Stimulated activated CD8-positive, alpha-beta memory T cell treated with anti-CD3 and anti-CD28 coated beads, Interleukin-12 subunit alpha, Interleukin-12 subunit beta, amount 100 ng/mL, for 24 hours (primary cell): ENCODE measurements around the gene MVB12A.

Experiments
- DNase-seq: peaks from one replicate; pipeline ENCODE4 v3.0.0-alpha.2; 2020; ENCODE audit errors: extremely low read depth

MVB12A gene

DNA sequence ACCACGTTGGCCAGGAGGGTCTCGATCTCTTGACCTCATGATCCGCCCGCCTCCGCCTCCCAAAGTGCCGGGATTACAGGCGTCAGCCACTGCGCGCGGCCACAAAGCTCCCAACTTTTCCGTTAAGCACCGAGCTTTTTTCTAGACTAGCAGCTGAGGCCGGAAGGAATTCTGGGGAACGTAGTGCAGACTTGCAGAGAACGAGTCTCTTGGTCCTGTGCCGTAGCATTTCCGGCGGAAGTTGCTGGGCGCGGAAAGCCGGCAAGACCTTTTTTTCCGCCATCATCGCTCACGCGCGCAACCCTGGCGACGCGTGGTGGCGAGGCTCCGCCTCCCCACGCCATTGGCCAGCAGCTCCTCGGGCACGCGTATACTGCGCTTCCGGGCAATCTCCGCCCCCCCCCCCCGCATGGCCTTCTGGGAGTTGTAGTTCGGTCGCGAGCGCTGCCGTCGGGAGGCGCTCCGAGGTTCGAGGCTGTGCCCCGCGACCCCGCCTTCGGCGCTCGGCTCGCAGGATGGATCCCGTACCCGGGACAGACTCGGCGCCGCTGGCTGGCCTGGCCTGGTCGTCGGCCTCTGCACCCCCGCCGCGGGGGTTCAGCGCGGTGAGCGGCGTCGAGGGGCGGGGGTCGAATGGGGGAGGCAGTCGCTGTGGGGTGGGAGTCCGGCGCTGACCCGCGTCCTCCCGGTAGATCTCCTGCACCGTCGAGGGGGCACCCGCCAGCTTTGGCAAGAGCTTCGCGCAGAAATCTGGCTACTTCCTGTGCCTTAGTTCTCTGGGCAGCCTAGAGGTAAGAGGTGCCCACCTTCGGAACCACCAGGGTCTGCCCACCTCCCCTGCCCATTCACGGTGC lies at the start of gene MVB12A:
Gene MVB12A, plus strand, starts transcription at position 427 of the 854 bp plus-strand sequence. Its CDS starts 89 bp downstream, at position 516.
- DNase-seq, result peak; percentile 83

DNA sequence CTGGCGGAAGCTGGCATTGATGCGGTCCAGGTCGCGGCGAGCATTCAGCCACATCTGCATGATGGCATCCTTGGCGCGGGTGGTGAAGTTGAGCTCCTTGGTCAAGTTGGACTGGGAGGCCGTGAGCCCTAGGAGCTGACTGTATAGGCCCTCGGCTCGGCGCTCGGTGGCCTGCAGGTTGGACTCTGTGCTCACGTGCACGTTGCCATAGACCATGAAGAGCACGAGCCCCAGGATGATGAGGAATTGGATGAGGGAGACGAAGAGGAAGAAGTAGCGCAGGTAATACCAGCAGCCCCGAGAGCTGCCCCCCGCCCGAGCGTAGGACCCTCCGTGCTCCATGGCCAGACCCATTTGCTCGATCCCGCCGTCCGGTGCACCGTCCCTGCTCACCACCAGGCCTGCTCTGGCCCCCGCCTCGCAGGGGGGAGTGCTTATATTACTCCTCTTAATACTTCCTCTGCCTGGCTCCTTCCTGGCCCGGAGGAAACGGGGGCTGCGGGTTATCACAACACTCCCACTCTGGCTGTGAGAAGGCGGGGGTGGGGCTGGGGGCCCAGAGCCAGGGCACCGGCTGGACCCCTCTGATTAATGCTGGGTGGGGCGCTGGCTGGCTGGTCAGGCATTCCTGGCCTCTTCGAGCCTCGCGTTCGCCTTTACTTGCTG lies 42.8 kb upstream of the MVB12A start, which contains the start of gene PLVAP:
Gene PLVAP, minus strand, starts transcription at position 408 of the 666 bp plus-strand sequence. Its CDS starts 54 bp downstream, at position 354.
- no peak for DNase-seq

DNA sequence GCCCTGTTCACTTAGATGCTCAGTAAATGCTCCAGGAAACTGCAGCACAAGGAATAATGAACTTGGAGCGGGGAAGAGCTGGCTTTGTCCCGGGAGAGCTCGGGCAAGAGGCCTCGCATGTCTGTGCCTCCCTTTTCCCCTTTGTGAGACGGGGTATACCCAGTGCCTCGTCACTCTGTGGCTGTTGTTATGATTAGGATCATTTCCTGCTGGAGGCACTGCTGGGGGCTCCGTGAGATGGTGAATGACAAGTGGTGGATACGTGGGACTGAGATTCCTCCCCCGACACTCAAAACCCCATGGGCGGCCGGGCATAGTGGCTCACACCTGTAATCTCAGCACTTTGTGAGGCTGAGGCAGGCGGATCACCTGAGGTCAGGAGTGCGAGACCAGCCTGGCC lies 41.6 kb upstream of the MVB12A start:
- no peak for DNase-seq

DNA sequence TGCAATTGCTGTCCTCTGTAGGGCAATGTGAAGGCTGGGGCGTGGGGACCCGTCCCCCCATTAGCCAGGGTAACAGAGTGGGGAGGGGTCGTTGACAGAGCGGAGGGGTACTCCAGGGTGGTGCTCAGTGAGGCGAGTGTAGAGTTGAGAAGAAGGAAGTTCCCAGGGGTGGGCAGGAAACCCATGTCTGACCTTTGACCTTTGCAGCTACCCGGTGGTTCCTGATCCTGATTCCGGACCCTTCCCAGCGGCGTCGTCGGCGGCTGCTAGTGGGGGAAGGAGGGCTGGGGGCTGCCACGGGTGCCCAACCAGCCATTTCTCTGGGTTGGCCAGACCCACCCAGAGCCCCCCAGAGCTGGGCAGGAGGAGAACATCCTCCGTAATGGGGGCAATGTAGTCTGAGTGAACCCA lies 40.6 kb upstream of the MVB12A start:
- no peak for DNase-seq

DNA sequence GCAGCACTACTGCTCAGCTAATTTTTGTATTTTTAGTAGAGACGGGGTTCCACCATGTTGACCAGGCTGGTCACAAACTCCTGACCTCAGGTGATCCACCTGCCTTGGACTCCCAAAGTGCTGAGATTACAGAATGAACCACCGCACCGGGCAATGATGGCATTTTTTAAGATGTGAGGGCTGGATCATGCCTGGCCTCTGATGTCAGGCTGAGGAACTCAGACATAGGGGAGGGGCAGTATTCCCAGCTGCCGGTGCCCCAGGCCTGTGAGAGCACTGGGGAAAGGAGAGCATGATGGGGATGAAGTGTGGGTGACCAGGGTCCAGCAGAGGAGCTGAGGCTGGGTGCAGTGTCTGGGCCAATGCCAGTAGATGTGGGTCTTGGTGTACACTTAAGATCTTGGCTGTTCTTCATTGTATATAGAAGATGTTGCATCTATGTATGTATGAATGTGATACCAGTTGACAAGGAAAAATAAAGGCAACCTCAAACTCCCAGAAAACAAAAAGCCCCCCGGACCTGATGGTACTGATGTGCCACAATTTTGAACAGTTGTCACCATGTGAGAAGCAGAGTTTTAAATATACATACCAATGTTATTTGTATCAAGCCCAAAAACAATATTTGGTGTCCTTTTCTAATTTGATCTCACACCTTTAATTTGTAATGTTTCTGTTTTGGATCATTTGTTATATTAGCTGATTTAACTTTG lies 39.3 kb upstream of the MVB12A start:
- DNase-seq, result no peak

DNA sequence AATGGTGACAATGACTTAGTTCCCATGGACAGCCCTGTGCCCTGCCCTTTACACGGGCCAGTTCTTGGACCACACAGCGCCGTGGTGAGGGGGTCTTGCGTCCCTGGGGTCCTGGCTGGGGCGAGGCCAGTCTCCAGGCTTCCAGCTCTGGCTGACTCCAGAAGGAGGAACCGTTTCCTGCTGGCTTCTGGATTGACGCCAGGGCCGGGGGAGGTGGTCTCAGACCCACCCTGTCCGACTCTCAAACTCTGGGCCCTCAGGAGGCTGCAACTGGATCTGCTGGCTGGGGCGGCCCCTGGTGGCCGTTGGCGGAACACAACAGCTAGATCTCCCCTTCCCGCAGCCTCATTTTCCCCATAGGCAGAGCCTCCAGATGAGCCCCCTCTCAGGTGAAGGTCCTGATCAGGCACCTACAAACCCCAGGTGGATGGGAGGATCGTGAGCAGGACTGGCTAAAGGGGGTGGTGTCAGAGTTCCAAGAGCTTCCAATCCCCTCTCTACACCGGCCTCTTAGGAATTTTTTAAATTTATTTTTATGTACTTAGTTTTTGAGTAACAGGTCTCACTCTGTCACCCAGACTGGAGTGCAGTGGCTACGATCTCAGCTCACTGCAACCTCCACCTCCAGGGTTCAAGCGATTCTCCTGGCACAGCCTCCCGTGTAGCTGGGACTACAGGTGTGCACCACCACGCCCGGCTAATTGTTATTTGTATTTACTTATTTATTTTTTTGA lies 33.8 kb upstream of the MVB12A start:
- DNase-seq, result peak; percentile 19

DNA sequence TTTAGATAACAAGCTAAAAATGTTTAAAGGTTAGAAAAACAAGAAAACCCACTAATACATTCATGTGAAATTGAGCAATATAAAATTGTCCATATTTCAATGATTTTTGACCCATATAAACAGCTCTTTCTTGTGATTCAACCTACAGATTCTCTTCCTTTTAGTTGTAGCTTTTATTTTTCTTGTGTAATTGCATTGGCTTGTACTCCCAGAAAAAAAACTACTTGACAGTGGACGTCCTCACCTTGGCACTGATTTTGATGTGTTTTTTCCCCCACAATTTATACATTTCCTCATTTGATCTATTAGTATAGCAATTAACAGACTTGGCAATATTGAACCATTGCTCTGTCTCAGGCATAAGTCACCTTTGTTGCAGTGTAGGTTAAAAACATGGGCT lies 30.6 kb upstream of the MVB12A start:
- no peak for DNase-seq

DNA sequence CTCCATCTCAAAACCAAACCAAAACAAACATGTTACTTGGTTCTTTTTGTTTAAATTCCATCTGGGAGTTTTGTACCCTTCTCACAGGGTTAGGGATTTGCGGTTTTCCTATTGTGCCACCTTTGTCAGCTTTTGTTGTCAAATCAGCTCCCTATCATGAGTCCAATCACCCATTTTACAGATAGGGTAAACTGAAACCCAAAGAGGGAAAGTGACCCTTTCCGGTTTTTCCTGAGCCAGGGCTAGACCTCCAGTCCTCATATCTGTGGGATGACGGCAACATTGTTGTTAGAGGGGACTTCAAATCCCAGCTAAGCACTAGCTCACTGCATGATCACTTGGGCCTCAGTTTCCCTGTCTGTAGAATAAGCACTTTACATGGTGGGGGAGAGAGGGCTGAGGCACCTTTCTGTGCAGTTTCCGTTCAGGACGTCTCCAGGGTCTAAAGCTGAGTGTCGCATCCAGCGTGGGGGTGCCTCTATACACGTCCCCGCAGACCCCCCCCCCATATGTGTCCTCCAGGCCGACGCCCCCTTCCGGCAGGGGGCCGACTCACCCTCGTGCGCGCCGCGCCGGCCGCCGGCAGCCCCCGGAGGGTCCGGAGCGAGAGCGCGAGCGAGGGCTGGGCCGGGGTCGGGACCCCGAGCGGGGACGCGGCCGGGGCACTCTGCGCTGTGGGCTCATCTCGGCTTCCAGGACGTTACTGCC lies 29.7 kb upstream of the MVB12A start:
- DNase-seq, result no peak

DNA sequence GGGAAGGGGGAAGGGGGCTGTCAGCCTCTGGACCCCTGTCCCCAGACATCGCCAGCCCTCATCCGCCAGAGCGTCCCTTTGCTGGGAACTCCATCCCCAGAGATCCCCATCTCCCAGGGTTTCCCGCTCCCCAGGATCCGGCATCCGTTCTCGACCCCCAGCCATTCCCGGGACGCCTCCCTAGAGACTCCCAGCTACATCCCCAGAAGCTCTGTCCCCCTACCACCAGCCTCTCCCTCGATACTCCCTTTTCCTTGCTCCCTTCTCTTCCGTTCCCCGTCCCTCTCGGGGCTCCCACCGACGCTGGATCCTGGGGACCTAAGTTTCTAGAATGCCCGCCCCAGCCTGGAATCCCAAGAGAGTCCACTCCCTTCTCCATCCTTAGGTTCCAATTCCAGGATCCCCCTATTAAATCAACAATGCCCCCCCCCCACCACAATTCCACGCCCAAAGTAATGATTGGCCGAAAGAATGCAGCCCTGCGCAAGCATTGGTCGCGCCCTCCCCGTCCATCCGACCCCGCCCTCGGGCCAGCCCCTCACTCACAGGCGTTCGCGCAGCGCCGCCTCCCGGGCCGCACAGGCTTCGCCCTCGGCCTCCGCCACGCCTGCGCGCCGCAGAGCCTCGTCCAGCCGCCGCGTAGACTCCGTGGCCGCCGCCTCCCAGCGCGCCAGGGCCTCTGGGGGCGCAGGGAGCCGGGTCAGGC lies 29.0 kb upstream of the MVB12A start:
- DNase-seq, result peak; percentile 76

DNA sequence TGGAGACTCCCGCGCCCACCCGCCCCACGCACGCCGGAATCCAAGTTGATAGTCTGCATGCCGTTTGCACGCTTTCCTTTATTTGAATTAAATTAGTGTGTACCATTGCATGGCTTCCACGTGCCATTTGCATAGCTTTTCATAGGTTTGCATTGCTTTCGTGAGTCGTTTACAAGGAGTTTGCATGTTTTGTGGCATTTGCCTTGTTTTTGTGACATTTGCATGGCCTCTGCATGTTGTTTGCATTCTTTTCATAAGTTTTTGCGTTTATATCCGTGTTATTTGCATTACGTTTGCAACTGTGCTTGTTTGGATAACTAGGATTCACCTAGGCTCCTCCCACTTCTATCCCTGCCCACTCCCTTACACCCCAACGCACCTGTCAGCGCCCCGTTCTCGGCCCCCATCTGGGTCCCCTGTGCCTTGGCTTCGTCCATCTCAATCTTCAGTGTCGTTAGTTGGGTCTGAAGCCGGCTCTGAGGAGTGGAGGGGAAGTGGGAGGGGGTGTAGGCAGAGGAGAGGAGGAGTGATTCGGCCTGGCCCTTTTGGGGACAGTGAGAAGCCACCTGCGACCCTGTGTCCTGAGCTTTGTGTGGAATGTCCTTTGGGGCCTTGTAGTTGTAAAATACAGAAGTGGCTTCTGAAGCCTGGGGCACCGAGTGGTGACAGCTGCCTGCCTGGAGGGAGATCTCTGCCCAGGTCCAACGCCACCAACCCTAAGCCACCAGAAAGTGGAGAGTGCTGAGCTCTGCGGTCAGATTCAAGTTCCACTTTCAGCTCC lies 28.3 kb upstream of the MVB12A start:
- DNase-seq, result no peak

DNA sequence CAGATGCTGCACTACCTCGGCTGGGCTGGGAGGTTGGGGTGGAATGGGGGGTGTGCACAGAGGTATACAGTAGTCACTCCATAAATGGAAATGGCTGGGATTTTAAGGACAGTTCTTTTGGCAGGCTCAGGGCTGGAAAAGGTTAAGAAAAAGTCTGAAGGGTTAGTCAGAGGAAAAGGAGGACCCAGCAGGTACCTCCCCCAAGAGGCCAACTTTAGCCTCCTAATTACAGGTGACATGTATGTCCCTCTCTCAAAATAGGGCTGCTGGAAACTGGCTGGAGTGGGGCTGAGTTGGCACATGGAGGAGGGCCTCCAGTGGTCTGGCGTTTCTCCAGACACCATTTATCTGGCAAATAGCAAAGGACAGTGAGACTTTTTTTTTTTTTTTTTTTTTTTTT lies 26.8 kb upstream of the MVB12A start:
- no peak for DNase-seq

DNA sequence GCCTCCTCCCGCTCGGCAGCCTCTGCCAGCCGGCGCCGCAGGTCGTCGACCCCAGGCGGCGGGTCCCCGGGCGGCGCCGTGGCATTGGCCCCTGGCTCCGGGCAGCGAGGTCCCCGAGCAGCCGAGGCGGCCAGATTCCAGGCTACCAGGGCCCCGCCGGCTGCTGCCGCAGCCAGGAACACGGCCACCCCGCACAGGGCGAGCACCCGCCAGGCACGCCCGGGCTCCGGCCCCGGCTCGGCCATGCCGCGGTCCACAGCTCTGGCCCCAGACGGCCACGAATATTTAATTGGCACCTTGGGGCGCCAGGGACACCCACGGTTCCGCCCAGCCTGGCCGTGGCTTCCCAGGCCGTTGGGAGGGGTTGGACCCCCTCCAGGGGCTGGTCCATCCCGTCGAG lies 25.9 kb upstream of the MVB12A start, which contains the start of gene CCDC194:
Gene CCDC194, minus strand, starts transcription at position 283 of the 400 bp plus-strand sequence. Its CDS starts 38 bp downstream, at position 245.
- no peak for DNase-seq

DNA sequence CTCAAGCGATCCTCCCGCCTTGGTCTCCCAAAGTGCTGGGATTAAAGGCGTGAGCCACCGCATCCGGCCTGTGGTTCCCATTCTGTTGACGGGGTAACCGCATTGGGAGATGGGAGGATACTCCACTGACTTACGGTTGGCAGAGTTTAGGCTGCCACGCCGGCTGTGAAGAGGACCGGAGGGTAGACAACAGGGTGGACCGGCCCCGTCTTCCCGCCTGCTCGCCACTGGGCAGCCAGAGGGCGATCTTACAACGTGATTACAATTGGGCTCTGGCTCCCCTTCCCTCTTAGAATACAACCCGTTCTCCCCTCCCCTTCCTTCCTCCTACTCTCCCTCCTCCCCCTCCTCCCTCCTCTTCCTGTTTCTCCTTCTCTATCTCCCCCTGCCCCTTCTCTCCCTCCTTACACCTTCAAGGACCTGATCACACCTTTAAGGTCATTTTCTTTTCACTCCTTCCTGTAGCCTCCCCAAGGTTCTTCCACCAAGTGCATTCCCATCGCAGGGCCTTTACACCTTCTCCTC lies 24.9 kb upstream of the MVB12A start:
- DNase-seq, result peak; percentile 49

DNA sequence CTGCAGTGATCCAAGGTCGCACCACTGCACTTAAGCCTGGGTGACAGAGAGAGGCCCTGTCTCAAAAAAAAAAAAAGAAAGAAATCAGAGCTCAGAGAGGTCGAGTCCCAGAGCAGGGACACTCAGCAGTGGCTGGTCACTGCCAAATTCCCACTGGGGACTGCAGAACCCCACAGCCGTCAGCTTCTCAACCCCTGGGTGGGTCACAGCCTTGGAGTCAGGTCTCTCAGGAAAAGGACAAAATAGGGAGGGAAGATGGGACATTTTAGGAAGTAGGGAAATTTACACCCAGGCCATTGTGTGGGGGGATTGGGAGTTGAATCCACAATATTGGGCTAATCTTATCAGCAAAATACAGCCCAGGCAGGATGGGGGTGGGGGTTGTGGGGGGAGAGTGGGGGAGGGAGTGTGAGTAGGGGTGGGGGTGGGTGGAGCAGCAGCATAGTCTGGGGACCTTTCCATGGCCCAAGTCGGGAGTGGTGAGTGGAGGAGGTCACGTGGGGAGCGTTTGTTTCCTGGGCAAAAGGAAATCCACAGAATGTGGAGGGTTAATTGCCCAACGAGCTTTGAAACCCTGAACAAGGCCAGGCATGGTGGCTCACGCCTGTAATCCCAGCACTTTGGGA lies 20.8 kb upstream of the MVB12A start:
- DNase-seq, result no peak

DNA sequence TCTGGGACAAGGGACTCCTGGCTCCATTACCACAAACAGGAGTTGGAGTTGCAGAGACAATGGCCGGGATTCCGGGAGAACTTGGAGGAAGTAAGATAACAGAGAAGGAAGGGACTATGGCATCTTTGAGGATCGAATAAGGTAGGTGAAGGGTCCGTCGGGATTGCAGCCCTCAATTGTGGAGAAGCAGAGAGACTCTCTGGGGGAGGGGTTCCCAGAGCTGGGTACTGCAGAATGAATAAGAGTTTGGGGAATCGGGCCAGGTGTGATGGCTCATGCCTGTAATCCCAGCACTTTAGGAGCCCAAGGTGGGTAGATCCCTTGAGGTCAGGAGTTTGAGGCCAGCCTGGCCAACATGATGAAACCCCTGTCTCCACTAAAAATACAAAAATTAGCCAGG lies 18.2 kb upstream of the MVB12A start:
- DNase-seq, result no peak

DNA sequence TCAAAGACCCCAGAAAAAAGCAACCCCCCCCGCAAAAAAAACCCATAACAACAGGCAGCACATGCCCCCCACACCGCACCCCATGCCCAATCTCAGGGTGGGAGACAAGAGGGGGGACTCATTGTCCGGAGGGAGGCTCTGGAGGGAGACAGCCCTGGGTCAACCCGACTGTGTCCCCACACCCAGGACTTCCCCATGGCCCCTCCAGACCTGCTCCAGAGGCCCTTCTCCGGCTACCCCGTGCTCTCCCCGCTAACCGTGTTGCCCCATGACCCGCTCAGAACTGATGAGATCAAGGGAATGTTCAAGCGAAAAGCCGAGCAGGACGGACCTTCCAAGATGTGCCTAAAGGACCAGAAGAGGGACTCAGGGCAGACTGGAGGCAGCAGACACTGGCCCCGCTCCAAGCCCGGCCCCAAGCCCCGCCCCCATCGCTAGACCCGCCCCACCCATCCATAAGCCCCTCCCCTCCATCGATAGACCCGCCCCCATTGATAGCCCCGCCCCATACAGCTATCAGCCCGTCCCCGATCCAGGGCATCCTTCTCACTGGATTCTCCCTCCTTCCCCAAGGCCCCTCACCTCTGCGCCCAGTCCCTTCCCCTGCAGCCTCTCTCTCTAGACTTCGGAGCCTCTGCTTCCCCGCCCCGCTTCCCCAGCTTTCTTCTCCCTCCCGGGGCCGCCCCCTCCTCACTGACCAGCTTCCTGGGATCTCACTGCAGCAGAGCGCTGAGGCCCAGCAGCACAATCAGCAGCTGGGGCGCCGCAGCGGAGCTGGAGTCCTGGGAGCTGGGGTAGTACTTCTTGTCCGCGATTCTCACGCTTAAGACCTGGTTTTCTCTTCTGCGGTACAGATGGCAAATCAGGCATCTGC lies 16.6 kb upstream of the MVB12A start:
- no peak for DNase-seq

DNA sequence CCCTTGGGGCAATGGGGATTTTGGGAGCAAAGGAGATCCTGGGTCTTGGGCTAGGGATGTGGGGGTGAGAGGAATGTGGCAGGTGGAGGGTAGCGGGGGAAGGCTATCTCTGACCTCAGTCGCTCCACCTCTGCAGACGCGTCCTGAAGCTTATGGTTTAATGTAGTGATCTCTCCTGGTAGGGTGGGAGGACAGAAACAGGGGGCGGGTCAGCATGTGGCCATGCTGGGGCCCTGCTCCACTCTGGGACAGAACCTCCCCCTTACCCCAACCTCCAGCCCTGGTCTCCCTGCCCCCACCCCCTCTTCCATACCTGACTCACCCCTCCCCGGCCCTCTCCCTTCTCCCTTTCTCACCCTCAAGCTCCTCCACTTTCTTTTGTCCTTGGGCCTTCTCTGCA lies 15.8 kb upstream of the MVB12A start:
- DNase-seq, result no peak
